ENCODE data around the gene CTU2.

The CTU2 gene

GRCh38 chr16:88697831-88698615 is 8.3 kb upstream of the CTU2 start:
- no peak for DNase-seq

GRCh38 chr16:88698646-88699045 is 7.7 kb upstream of the CTU2 start:
- DNase-seq, result no peak

GRCh38 chr16:88699180-88699579 is 7.1 kb upstream of the CTU2 start:
- DNase-seq, result no peak

DNA sequence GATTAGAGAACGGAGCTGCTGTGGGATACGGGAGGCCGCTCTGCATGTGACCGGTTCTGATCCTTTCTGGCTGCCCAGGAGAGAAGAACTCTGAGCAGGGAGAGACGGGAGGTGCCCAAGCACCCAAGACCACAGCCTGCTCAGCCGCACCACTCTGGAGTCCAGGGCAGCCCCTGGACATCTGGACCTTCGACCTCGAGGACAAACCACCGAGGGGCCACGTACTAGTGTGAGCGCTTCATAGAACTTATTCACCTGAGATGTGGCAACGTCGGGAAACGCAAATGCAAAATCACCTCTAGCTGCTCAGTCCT is 6.0 kb upstream of the CTU2 start:
- no peak for DNase-seq

- DNase-seq, result peak; percentile 87
Measured at GRCh38 chr16:88700636-88701482, 5.4 kb upstream of the CTU2 start.

DNA sequence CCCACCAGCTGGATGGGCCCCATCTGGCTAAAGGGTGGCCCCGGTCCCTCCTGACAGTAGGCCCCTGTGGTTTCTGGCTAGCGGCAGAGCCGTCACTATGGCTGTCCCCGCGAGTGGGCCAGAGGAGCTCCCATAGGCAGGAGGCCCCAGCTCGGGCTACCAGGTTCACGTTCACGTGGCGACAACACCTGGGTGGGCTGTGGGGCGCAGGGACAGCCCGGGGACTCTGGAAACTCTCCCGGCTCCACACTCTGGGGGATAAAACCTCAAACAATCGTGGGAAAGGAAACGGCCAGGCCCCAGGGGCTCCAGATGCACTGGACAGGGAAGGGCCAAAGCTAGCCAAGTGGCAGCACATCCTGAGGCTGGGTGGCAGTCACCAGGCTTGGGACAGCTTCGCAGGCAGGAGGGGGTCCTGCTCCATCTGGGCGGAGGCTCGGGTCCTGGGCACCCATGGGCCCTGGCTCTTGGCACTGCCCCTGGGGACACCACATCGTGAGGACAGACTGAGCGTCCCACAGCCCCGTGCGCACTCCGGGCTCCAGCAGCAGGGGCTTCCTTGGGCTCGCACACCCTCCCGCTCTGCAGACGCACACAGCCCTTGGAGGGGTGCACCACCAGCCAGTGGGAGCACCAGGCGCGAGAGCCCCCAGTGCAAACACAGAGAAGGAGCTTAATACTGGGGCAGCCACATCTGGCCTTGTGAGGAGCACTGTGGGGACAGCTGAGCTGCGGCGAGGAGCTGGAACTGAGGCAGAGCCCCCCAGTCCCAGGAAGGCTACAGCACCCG is 4.5 kb upstream of the CTU2 start:
- DNase-seq, result no peak

- DNase-seq, result no peak
Measured at GRCh38 chr16:88702371-88703210, 3.7 kb upstream of the CTU2 start.

DNA sequence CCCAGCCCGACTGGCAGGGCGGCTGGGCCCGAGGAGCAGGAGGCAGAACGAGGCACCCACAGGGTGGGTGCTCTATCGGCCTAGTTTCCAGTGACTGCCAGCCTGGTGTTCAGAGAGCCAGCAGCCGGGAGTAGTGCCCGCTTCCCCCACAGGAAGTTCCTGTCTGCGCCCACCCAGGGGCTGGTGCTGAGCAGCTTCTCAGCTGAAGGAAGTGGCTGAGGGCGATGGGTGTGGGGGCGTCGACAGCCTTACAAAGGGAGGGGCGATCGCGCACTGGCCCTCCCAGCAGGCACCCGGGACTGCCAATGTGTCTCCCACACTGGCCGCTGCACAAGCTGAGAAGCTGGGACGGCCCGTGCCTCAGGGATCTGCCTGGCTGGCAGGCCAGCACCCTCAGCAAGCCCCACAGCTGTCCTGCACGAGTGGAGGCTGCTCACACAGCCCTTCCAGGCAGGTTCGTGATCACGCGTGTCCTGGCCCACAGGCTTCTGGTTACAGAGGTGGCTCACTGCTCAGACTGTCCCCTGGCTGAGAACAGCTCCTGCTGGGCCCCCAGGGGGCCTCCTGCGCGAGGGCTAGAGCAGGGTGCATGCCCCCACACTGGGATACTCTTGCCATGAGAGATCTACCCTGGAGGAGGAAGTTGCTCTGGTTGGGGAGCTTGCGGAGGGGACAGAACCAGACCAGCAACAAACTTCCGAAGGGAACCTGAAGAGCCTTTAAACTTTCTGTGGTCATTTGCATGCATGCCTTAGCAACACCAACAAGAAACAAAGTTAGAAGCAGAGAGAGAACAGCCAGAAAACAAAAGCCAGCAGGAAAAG is 2.6 kb upstream of the CTU2 start:
- no peak for DNase-seq

- peak; percentile 73 for DNase-seq
Measured at GRCh38 chr16:88705076-88705684, 1.1 kb upstream of the CTU2 start.

GRCh38 chr16:88705801-88706228 is 488 bp upstream of the CTU2 start:
- peak; percentile 46 for DNase-seq

- DNase-seq, result peak; percentile 33
Measured at GRCh38 chr16:88706965-88707826, 893 bp downstream of the CTU2 start.

- DNase-seq, result no peak
Measured at GRCh38 chr16:88710556-88710955, 4.3 kb downstream of the CTU2 start.

DNA sequence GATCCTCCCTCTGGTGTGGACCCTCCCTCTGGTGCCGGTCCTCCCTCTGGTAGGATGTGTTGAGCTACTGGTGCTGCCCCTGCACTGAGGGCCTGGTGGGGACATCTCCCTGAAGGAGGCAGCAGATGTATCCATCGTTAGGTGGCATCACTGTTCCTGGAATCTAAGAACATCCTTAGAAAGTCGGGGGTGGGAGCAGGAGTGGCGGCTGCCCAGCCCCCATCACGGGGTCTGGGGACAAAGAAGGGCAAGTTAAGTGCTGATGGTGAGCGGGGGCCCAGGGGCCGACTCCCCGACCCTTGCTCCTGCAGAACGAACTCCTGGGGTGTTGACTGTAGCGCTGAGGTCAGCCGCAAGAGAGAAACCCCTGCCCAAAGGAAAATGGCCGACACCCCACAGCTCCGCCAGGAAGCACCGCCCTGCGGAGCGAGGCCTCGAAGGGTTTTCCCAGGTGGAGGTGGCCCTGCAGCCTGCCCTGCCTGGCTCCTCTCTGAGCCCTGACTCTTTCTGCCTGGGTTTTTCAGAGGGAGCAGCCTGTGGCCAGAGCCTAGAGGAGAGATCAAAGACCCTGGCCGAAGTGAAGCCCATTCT is 5.5 kb downstream of the CTU2 start:
- DNase-seq, result no peak

DNA sequence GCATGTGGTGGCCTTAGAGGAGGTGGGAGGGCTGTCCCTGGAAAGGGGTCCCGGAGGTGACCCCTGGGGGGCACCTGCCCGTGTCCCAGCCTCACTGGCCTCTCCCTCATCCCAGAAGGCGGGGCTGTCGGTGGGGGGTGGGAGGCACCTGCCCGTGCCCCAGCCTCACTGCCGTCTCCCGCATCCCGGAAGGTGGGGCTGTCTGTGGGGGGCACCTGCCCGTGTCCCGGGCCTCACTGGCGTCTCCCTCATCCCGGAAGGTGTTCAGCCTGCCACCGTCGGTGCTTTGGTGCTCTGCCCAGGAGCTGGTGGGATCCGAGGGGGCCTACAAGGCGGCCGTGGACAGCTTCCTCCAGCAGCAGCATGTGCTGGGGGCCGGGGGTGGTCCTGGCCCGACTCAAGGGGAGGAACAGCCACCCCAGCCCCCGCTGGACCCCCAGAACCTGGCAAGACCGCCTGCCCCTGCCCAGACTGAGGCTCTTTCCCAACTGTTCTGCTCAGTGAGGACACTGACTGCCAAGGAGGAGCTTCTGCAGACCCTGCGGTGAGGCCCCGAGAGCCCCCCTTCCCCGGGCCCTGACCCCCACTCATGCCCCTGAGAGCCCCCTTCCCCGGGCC is 6.2 kb downstream of the CTU2 start:
- no peak for DNase-seq

GRCh38 chr16:88713054-88713453 is 6.8 kb downstream of the CTU2 start:
- DNase-seq, result no peak

DNA sequence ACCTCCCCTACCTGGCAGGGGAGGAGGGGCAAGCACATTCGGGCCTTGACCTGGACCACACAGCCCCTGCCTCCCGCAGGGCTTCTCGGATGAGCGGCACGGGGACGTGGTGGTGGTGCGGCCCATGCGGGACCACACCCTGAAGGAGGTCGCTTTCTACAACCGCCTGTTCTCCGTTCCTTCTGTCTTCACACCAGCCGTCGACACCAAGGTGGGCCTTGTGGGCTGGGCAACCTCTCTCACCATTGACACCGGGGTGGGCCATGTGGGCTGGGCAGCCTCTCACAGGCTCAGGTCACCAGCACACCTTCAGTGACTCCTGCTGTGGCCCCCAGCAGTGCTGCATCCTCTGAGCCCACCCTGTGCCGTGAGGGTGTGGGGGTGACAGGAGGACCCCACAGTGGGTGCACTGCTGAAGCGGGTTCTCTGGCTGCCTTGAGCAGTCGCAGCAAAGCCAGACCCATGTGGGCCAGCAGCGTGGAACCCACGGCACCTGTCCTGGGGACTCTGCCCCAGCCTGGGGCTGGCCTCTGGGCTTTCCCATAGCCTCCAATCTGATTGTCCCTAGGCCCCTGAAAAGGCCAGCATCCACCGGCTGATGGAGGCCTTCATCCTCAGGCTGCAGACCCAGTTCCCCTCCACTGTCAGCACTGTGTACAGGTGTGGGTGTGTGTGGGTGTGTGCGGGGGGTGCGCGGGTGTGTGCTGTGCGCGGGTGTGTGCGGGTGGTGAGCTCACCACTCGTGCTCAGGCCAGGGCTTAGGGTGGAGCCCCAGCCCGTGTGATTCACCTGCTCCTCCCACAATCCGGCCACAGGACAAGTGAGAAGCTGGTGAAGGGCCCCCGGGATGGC is 7.5 kb downstream of the CTU2 start:
- no peak for DNase-seq

GRCh38 chr16:88714420-88715302 is 8.4 kb downstream of the CTU2 start:
- no peak for DNase-seq
